GM18951 (cell line): Measurements from ENCODE around the gene ARSB.

Source experiments
- POLR2A ChIP-seq: IDR thresholded peaks from 4 replicates; pipeline ENCODE4 v1.6.1; 2011; ENCODE audit warnings: mild to moderate bottlenecking; ENCODE audit not compliant: insufficient read length, insufficient read depth; ENCODE audit errors: extremely low read depth
- in situ Hi-C: fragments of 300-500 bp; cut with MboI; formaldehyde crosslinking; loops from one replicate; pipeline ENCODE4 v1.12.0; 2022; ENCODE audit warnings: low sequenced_read_pairs, mixed read lengths, inconsistent platforms; ENCODE audit not compliant: unreplicated experiment

Gene ARSB

DNA sequence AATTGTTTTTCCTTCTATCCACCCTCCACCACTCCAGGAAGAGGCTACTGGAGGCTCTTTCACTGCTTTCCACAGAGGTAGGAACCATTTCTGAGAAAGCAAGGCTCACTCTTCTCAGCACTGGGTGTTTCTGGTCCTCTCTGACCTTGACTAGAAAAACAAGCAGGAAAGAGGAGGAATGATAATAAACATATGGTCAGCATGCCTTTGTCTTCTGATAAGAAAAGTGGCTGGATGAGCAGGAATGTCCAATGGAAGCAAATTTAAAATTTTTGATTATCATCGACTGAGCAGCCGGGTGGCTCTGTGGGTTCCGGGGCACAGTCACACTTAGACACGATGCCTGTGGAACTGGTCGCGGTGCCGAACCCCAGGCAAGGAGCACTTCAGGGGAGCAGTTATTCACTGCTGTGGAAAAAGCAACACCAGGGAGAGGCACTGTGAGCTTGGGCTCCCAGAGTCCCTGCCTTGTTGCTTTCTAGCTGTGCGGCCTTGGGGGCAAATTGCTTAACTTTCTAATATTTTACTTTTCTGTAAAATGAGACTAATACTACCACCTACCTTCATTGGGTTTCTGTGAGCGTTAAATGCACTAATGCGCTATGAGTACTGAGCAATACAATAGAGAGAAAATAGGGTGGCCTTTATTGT is 179.5 kb downstream of the ARSB start:
- no peak for TF ChIP-seq POLR2A
- in situ Hi-C loops, result no loop called here

DNA sequence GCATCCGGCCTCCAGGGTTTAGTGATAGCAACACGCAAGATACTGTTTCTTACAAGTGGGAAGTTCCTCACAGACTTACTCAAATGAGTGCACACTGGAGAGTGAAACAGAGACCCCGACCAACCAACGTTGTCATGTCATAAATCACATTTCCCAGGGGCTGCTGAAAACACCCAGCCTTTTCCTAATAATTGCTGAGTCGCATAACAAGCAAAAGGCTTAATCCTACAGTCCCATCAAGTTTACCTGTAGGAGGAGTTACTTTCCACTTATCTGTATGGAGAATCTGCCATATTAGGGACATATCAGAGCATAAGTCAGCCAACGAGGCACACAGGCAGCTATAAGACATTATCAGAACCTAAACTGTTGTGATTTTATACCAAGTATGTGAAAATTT is 180.1 kb downstream of the ARSB start:
- TF ChIP-seq POLR2A, result no peak
- in situ Hi-C loops, result no loop called here

DNA sequence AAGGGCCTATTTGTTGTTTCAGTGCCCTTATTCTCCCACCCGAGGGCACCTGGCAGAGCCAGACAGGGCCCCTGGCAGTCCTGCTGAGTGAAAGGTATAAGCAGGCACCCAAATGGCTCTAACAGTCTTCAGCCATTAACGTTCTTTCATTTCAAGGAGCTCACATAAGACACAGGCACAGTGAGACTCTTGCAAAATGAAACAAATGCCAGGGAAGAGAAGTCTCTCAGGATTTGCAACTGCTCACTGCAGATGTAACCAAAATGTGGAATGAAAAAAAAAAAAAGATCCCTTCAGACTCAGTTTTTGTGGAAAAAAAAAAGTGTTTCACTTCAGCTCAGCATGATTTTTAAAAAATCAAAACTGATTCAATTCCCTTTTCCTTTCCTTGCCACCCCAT is 181.2 kb downstream of the ARSB start:
- in situ Hi-C loops, result no loop called here
- no peak for TF ChIP-seq POLR2A

GRCh38 chr5:78803353-78803752 is 181.8 kb downstream of the ARSB start:
- in situ Hi-C loops, result no loop called here
- no peak for TF ChIP-seq POLR2A

- in situ Hi-C loops, result no loop called here
- no peak for TF ChIP-seq POLR2A
Observed at GRCh38 chr5:78801413-78801812, 183.7 kb downstream of the ARSB start.

- no peak for TF ChIP-seq POLR2A
- in situ Hi-C loops, result no loop called here
Observed at GRCh38 chr5:78799266-78800017, 185.7 kb downstream of the ARSB start.

DNA sequence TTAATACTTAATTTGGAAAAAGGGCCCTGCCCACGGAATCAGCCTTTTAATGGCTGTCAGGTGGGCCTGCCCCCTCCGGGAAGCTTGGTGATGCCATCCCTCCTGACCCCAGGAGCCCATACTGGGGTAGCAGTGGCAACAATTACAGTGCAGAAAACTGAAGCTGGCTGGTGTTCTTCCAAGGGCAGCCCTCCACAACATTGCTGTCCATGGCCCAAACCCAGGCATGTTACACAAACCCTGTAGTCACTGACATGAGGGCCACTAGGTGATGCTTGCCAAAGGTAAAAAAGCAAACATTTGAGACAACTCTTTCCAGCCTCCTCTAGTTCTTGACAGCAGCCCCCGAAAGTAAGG is 186.5 kb downstream of the ARSB start:
- in situ Hi-C loops, result no loop called here
- no peak for TF ChIP-seq POLR2A

DNA sequence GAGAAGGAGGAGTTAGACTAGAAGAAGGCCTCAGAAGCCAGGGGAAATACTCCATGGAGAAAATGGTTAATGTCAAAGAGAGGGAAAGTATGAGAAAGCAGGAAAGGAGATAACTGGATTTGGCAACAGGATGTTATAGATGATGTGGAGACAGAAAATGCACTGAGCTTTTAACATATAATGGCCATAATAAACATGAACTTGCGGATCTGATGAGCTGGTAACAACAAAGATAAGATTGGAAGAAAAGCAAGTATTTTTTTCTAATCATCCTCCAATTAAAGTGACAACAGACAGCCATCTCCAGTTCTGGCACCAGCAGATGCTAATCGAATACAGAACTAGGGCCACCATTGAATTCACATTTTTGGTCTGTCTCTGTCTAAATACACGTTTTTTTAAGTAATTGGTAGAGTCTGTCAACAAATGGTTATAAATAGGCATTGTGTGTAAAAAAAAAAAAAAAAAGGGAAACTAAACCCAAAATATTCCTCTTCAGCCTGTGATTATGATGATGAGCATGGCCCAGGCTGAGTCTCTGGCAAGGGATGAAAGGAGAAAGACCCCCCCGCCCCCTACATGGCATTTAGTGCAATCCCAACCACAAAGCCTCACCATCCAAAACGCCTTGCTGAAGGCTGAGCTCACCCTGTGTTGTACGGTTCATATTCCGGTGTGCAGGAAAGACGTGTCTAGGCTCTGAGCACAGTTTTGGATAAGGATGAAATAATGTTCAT is 187.0 kb downstream of the ARSB start:
- in situ Hi-C loops, result no loop called here
- no peak for TF ChIP-seq POLR2A

DNA sequence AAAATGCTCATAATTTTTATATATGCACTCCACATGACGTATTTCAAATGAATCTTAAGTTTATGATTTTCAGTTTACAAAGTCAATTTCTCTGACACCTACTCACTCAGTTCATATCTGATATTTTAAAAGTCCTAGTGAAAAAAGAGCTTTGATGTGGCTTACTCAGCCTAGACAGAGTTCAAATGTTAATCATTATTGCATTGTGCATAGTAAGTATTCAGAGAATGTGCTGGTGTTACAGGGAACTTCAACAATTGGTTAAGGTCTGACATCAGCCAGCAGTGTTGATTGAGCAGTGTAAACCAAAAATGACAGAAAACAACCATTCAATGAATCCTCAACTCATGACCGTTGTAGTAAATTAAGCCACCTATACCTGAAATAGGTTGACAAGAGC is 189.4 kb downstream of the ARSB start:
- TF ChIP-seq POLR2A, result no peak
- in situ Hi-C loops, result no loop called here

DNA sequence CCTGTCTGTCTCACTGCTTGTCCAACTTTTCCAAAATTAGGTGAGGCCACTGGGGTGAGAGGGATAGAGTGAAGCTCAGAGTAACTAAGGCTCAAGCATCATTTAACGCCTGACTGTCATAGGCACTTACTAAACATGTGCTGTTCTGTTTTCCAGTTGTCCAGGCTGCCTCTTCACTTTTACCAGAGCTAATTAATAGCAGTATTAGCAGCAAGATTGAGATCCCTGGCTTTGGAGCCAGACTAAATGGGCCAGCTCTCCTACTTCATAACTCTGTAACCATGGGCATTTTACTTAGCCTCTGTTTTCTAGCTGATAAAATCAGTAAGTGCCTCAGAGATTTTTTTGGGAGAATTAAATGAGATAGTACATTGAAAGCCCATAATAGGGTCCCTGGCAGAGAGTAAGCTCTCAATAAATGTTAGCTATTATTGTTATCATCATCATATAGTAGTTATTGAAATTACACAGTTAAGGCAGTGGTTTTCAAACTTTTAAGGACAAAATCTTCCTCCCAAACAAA is 190.4 kb downstream of the ARSB start:
- in situ Hi-C loops, result no loop called here
- TF ChIP-seq POLR2A, result no peak

DNA sequence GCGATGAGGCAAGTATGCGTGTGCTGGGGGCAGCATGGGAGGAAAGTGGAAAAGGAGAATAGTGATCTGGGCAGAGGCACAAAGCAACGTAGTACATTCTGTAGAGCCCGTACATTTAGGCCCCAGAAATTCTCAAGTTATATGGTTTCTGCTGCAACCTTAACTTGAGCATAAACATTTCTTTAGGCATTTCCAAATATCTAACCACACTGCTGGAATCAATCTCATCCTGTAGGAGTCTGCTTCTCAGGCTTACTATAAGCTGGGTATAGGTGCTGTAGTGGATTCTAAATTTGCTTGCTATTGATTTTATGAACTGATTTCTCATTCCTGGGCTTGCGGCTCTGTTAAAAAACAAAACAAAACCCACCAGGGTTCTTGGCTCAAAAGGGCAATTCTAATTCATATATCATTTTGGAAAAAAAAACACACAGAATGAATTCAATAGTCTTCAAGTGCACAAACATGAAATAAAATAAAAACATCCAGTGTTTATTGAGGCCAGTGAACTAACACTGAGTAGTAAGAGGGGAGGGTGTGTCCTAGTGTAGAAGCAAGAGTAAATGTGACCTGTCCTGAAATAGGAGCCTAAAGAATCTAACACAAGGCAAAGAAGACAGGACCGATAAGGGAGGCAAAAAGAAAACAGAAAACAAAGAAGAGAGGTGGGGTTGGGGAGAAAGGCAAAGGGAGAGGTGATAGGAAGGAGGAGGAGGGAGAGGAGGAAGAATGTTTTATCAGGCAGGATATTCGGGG is 191.0 kb downstream of the ARSB start:
- in situ Hi-C loops, result no loop called here
- TF ChIP-seq POLR2A, result no peak

DNA sequence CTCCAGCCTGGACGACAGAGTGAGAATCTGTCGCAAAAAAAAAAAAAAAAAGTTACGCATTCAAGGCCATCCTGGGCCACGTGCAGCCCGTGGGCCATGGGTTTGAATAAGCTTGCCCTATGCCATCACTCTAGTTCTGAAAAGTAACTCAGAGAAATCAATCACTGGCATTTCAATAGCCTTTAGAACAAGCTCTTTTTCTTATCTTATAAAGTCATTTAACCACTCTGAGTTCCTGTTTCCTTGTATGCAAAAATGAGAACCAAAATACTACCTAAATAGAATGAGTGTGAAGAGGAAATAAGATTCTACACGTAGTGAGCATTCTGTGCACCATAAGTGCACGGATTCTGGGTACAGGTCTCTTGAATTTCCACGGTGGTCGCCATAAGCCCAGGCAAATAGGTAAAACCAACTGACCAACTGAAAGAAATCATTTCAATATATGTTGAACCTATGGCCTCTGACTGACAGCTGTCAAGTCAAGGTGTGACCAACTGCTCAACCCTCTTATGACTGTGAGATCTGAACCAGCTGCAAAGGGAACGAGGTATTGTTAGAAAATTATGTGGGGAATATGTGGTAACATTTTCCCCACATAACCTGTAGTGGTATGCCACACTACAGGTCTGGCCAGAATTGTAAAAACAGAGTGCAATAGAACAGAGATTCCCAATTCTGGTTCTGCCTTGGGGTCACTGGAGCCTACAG is 192.6 kb downstream of the ARSB start:
- in situ Hi-C loops, result no loop called here
- no peak for TF ChIP-seq POLR2A

DNA sequence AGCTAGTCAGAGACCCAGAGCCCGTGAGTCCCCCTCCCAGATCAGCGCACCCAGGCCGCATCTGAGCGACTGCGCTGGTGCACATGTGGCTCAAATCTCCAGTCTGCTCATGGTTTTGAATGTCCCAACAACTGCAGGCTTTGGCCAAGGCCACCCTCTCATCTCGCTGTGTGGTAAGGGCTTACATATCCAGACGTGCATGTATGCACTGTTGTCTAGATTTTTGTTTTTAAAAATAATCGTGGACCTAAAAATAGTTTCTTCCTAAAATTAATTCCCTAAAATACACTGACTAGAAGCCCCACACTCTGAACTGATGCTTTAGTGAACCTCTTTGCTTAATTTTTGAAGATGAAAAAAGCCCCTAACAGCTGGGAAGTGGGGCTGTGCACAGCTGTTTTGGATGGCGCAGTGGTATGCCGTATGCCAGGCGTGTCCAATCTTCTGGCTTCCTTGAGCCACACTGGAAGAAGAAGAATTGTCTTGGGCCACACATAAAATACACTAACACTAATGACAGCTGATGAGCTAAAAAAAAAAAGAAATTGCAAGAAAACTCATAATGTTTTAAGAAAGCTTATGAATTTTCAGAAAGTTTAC is 193.5 kb downstream of the ARSB start:
- no peak for TF ChIP-seq POLR2A
- in situ Hi-C loops, result no loop called here
